ENCODE data around the gene RIPOR3.

Gene RIPOR3, protein sequence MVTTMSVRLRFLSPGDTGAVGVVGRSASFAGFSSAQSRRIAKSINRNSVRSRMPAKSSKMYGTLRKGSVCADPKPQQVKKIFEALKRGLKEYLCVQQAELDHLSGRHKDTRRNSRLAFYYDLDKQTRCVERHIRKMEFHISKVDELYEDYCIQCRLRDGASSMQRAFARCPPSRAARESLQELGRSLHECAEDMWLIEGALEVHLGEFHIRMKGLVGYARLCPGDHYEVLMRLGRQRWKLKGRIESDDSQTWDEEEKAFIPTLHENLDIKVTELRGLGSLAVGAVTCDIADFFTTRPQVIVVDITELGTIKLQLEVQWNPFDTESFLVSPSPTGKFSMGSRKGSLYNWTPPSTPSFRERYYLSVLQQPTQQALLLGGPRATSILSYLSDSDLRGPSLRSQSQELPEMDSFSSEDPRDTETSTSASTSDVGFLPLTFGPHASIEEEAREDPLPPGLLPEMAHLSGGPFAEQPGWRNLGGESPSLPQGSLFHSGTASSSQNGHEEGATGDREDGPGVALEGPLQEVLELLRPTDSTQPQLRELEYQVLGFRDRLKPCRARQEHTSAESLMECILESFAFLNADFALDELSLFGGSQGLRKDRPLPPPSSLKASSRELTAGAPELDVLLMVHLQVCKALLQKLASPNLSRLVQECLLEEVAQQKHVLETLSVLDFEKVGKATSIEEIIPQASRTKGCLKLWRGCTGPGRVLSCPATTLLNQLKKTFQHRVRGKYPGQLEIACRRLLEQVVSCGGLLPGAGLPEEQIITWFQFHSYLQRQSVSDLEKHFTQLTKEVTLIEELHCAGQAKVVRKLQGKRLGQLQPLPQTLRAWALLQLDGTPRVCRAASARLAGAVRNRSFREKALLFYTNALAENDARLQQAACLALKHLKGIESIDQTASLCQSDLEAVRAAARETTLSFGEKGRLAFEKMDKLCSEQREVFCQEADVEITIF

DNA sequence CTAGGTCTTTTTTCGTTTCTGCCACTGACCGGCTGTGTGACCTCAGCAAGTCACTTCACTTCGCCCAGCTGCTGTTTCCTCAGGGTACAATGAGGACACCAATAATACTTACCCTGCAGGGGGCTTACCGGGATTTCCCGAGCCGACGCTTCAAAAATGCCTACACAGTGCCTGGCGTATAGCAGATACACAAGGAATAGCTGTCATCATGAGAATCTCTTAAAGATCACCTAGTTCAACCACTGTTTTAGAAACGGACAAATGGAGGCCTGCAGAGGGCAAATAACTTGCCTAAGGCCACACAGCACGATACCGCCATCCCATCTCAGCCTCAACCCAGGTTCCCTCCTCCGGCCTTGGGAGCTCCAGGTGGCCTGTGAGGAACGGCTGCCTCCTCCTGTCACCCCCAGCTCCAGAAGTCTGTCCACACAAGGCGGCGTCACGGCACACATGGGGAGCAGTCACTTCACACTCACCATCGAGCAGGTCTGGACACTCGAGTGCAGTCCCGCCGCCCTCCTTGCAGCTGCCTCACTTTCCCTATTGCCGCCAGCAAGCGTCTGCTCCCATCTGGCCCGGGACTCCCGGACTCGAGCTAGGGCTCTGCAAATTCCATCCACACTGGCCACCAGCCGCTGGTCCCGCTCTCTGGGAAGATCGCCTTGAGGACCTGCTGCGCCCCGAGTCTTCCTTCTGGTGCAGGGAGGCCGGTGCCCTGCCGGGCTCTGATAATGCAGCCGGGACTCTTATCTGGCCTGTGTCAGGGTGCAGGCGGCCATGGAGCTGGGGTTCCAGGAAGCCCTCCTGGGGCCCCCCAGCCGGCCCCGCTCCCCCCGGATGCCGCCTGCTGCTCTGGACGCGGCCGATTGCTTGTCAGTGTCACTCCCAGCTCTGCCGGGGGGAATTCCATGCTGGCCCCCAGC is at the start of gene RIPOR3:
Gene RIPOR3, minus strand, starts transcription at position 893 of the 923 bp plus-strand sequence. Its CDS starts 414 bp downstream, at position 479.
- no peak for DNase-seq

DNA sequence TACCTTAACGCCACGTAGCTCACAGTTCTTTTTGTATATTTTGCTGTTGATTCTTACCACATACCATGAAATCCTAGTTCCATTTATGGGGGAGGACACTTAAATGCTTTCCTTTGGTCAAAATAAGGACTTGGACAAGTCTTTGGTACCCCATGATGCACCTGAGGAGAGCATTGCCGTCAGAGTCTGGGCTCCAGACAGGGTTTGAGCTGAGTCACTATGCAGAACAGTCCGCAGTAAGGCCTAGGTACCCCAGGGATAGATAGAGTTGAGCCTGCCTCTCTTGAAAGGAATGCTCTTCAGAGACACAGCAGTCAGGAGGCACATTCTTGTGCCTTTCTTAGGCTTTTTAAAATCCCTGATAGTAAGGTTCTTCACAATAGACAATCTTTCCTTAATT is 46.0 kb upstream of the RIPOR3 start:
- DNase-seq = no peak

DNA sequence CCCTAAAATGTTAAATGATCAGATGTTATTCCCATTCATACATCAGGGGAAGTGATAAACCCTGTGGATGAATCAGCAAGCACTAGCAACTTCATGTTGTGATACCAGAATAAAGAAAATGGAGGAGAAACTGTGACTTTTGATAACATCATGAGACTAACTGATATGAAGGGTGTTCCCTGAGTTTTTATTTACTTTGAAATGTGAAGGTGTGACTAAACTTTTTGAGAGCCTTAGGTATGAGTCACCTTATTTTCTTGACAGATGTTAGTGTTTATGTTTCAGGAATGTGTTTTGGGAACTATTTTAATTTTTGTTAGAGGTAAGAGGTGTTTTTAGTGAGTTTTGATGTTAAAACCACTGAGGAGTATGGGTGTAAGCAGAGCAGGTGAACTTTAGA is 44.5 kb upstream of the RIPOR3 start:
- DNase-seq = no peak

DNA sequence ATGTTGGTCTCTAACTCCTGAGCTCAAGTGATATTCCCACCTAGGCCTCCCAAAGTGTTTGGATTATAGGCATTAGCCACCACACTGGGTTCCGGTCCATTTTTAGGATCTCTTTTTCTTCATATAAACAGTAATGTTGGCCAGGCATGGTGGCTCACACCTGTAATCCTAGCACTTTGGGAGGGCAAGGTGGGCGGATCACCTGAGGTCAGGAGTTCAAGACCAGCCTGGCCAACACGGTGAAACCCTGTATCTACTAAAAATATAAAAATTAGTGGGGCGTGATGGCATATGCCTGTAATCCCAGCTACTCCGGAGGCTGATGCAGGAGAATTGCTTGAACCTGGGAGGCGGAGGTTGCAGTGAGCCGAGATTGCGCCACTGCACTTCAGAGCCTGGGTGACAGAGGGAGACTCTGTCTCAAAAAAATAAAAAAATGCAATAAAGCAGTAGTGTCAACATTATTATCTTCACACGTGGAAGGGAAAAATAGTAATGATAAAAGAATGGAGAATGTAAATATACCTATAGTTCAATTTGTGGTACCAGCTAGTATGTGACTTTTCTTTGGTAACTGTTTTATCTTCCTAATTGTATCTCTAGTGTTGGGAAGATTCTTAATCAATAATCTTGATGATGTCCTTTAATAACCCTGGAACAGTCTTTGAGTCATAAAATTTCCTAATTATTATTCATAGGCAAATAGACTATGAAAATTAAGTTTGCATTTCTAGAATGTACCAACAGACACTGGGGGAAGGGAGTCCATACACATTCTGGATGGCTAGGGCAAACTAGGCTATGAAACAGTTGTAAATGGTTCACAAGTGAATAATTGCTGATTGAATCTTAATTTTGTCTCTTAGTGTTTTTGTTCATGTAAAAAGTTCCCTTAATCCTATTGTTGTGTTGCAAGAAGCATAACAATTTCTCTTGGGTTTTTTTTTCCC is 43.7 kb upstream of the RIPOR3 start:
- no peak for DNase-seq

DNA sequence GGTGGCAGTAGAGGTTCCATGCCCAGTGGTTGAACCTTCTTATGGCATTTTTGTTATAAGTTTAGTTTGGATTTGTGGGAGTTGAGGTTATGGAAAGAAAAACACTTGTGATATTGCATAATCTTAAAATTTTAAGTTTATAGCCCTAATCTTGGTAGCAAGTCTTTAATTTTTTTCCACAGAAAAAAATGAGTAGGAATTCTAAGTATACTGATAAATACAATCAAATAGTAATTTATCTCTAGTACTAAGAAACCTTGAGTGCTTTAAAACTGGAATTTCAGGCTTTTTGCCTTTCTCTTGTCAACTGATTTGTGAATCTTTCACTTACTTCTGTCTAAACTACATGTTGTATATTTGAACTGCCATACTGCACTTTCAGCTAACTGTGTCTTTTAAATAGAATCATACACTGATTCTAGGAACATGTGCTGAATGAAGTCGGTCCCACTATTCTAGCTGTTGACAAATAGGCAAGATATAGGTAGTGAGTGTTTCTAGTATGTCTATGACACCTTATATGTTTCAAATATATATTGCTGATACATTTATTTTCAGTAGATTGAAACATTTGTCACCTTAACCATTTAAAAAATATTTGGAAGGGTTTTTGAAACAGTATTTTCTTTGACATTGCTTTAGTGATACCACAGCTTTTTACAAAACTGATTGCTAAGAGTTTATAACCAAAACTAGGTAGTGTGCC is 42.5 kb upstream of the RIPOR3 start:
- no peak for DNase-seq

DNA sequence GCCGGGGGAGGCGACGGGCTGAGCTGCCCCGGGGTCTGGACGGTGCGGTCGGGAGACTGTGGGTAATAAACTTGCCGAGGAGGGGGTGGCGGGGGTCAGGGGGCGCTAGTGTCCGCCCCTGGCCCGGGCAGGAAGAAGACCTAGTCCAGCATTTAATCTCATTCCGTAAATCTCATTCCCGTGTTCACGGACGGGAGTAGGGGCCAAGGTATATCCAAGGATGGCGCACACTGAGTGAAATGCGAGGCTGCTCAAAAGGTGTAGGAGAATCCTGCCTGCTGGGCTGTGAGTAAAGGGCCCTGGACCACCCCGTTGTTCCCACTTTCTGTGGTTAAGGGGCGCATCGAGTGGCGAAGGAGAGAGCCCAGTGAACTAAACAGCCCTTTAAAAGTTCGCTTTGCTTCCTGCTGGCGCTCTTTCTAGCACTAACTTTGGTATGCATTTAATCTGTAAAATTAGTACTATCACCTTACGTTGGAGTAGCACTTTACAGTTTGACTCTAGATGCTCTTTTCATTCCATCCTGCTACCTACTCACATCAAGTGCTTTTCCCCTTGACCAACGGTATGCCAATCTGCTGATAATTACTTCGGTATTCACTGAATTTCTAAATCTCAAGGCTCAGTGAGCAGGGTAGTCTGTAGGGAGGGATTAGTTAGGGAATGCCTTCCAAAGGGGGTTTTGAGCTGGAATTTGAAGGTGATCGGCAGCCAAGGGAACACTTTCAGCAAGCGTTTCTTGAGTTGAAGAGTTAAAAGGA is 40.8 kb upstream of the RIPOR3 start:
- peak; percentile 28 for DNase-seq

DNA sequence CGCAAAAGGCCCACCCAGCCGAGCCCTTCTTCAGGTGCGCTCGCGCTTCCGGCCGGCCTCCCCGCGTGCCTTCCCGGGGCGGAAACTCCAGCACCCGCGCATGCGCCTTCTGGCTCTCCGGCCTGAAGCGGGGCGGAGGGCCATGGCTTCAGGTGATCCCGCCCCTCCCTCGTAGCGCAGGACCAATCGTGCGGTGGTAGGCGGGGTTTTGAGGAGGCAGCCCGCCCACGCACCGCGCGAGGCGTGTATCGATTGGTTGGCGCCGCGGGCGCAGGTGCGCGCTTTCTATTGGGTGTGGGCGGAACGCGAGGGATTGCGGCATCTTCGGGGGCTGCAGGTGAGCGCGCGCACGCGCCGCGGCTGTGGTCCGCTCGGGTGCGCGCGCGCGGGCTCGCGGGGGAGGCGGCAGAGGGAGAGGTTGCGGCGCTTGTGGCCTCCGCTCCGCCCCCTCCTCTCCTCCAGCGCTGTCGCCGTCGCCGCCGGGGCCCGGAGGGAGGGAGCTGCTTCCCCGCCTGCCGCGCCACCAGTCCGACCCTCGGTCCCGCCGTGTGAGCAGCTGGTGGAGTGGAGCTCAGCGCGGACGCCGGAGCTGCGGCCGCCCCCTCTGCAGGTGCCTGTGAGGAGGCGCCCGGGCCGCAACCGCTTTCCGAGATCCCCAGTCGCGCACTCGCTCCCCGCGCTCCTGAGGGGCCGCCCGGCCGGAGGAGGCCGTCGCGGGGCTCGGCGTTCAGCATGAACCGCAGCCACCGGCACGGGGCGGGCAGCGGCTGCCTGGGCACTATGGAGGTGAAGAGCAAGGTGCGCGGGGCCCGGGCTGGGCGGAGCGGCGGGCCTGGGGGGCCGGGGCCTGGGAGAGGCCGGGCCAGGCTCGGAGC is 40.0 kb upstream of the RIPOR3 start, which contains the start of gene PARD6B:
Gene PARD6B, plus strand, starts transcription at position 526 of the 875 bp plus-strand sequence. Its CDS starts 207 bp downstream, at position 733.
- peak; percentile 99 for DNase-seq

DNA sequence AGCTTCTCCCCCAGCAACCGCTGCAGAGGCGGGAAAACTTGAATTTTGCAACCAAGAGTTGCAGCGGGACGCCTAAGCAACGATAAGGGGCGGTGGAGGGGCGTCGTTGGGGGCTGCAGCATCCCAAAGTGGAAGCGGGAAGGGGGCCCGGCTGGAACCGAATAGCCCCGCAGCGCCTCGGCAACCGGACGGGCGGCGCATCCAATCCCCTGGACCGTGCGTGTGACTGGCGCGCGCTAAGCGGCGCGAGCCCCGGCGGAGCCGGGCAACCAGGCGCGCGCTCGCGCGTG is 39.4 kb upstream of the RIPOR3 start:
- no peak for DNase-seq

DNA sequence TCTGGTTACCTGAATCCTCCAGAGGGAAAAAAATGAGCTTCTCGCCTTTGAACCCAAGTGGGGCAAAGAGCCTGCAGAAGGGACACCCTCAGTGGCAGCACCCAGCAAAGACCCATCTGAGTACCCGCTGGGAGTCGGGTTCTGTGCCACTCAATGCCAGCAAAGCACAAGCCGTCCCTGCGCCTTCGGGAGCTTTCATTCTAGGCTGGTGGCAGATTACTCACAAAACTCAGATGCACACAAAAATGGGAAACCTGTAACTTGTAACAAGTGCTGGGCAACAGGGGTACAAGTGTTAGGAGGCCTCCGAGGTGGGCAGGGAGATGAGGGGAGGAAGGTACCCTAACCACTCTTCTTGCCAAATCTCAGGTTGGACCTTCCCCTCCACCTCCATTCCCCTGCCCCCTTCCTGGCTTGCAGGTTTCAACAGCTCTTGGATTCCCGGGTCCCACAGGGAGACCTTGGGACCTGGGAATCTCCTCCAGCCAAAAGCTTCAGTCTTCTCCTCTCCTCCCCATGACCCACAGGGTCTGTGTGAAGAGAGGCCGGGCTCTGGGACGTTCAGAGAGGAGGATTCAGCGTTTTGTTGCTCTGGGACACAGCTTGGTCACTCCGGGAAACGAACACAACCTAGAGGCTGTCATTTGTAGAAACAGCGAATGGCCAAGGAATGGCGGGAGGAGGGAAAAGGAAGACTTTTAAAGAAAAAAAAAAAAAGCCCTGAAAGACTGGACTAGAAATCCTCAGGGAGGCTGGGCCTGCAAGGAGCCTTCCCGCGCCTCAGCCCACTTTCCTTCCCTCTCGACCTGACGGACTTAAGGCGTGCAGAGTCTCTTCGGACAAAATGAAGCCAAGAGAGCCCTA is 38.8 kb upstream of the RIPOR3 start:
- peak; percentile 20 for DNase-seq

DNA sequence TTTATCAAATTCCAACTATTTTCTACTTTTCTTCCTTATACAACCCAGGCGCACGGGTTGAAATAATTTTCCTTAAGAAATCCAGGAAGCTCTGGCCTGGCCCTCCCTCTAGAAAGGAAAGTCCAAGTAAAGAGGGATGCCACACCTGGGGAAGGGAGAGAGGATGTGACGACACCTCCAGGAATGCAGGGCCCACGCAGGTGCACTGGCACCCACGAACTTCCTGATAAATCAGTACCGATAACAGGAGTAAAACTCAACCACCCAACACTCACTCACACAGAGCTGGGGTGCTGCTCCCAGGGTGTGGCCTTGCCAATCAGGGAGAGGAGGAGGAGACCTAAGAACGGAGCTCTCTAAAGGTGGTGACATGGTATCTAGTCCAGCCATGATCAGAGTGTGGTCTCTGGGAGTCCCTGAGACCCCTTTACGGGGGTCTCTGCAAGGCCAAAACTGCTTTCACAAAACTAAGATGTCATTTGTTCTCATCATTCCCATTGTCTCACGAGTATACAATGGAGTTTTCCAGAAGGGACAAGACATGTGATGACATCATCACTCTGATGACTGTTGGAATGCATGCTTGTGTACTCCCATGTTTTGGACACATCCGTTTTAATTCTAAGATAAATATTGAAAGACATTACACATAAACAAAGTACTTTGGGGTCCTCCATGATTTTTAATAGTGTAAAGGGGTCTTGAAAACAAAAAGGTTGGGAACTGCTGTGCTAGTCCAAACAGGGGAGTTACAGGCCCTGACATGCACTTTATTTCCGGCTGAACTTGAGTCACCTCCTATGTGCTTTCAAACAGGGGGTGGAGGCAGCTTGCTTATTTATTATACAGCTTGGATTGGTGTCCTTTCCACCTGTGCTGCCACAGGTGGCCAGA is 37.9 kb upstream of the RIPOR3 start:
- DNase-seq = no peak

DNA sequence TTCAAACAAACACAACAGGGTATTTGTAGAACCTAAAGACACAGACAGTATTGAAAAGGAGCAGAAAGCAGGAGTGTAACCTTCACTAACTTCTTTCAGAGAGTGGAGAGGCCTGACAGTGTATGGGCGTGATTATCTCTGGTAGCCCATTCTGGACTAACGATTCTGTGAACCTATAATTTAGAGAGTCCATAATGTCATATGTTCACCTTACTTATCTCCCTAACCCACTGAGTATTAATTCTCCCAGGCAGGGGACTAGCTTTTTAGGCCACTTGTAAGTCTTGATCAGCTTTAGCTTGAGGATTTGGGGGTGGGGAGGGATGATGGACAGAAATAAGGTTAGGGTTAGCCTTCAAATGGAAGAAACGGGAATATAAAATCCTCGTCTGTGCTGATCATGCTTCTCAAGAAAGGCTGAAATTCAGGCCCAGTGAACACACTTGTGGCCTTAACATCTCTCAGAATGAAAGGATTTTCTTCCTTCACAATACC is 37.2 kb upstream of the RIPOR3 start:
- DNase-seq = no peak

DNA sequence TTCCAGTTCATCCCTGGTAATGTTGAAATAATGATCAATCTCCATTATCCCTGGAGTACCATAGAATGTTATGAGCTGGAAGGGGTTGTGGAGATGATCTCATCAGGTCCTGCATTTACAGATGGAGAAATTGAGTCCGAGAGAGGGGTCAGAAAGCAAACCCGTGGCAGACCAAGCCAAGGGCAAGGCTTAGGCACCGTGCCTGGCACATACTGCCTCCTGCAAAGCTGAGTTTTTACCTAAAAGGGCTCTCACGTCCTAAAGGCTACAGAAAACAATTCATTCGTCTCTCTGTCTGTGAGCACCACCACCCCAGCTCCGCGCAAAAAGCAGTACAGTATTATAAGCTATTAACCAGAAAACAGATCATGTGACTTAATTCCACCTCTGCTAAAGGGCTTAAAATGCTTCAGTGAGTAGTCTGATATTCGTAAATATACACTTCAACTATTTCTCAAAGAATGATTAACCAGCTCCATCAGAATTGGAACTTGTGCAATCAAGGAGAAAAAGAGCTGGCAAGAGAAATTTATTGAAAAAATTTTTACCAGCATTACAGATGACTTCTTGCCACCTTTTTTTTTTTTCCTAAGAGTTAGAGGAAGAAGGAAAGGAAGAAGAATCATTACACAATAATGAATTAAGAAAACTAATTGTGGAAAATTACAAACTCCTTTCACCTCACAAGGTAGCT is 36.6 kb upstream of the RIPOR3 start:
- DNase-seq = no peak

DNA sequence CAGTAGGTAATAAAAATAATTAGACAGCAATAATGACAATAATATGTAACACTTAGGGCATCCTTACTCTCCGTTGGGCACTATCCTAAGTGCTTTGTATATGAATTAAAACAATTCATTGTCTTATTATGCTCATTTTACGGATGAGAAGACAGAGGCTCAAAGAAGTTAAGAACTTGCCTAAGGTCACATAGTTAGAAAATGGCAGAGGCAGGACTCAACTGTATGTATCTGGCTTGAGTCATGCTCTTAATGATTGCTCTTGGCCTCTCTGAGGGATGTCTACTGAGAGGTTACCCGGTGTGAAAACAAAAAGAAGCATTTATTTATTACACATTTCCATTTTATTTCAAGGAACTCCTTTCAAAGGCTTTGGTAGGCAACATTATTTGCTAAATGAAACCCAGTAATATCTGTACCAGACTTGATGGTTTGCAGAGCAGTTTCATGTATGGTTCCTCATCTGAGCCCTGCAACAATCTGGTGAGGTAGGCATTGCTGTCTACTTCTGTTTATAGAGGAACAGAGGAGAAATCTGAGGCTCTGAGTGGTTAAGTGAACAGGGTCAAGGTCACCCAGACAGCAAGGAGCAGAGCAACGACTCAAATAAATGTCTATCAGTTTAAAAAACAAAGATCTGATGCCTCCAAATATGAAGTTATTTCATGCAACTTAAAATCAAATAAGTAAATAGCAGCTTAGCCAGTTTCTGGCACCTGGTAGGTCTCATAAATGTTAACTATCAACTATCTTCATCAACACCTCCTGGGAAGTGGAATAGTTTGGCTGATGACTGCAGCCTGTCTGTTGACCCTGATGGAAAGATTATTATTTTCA is 35.8 kb upstream of the RIPOR3 start:
- no peak for DNase-seq

DNA sequence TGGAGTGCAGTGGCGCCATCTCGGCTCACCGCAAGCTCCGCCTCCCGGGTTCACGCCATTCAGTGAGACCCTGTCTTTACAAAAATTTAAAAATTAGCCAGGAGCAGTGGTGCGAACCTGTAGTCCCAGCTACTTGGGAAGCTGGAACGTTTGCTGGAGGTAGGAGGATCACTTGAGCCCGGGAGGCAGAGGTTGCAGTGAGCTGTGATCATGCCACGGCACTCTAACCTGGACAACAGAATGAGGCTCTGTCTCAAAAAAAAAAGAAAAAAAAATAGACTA is 34.3 kb upstream of the RIPOR3 start:
- DNase-seq = no peak

Data from activated T-cell treated with anti-CD3 and anti-CD28 coated beads, Interleukin-2, amount 50 U/mL, for 1 hour (primary cell).